Stimulated activated CD8-positive, alpha-beta memory T cell treated with anti-CD3 and anti-CD28 coated beads, Interleukin-4, amount 100 ng/mL, for 4 hours (primary cell): ENCODE measurements around the gene NDUFAF7.
"Not testable (repeated sequence)": the region's sequence is repeated elsewhere in the genome, so short reads cannot be mapped to it uniquely, and the experiment has no call there.

Experiments
- DNase-seq, 2 donors: peaks; one replicate each; pipeline ENCODE4 v3.0.0-alpha.2; 2020; ENCODE audit warnings: low read depth in 2 of 2, low spot score in 1 of 2

NDUFAF7 gene

GRCh38 chr2:37211939-37212338 is 19.5 kb upstream of the NDUFAF7 start:
- no peak for DNase-seq

- DNase-seq: no peak
Measured at GRCh38 chr2:37215250-37215649, 16.2 kb upstream of the NDUFAF7 start.

GRCh38 chr2:37219046-37219445 is 12.4 kb upstream of the NDUFAF7 start:
- no peak for DNase-seq

- no peak for DNase-seq
Measured at GRCh38 chr2:37223131-37223530, 8.3 kb upstream of the NDUFAF7 start.

- DNase-seq: no peak
Measured at GRCh38 chr2:37224063-37224462, 7.4 kb upstream of the NDUFAF7 start.

GRCh38 chr2:37225129-37225528 is 6.3 kb upstream of the NDUFAF7 start:
- not testable (repeated sequence) for DNase-seq

- DNase-seq: no peak
Measured at GRCh38 chr2:37226863-37227262, 4.6 kb upstream of the NDUFAF7 start.

GRCh38 chr2:37228788-37229187 is 2.7 kb upstream of the NDUFAF7 start:
- DNase-seq: no peak

- DNase-seq: no peak
Measured at GRCh38 chr2:37230581-37230980, 877 bp upstream of the NDUFAF7 start.

- no peak for DNase-seq
Measured at GRCh38 chr2:37232131-37232933, 874 bp downstream of the NDUFAF7 start.

GRCh38 chr2:37243435-37243834 is 12.0 kb downstream of the NDUFAF7 start:
- DNase-seq: no peak

GRCh38 chr2:37244017-37244416 is 12.6 kb downstream of the NDUFAF7 start:
- DNase-seq: no peak

GRCh38 chr2:37244755-37245154 is 13.3 kb downstream of the NDUFAF7 start:
- DNase-seq: no peak

- no peak for DNase-seq
Measured at GRCh38 chr2:37246205-37246604, 14.7 kb downstream of the NDUFAF7 start.

GRCh38 chr2:37250869-37251740 is 19.6 kb downstream of the NDUFAF7 start:
- no peak for DNase-seq

- no peak for DNase-seq
Measured at GRCh38 chr2:37262522-37262921, 31.1 kb downstream of the NDUFAF7 start.

GRCh38 chr2:37263839-37264238 is 32.4 kb downstream of the NDUFAF7 start:
- DNase-seq: no peak

- DNase-seq: no peak
Measured at GRCh38 chr2:37267685-37268084, 36.2 kb downstream of the NDUFAF7 start.

GRCh38 chr2:37268111-37268510 is 36.7 kb downstream of the NDUFAF7 start:
- no peak for DNase-seq

GRCh38 chr2:37271376-37272067 is 40.1 kb downstream of the NDUFAF7 start:
- no peak for DNase-seq

- no peak for DNase-seq
Measured at GRCh38 chr2:37274359-37274965, 43.0 kb downstream of the NDUFAF7 start.
